Loucy (cell line): ENCODE results near the gene RPLP2.

Experiments used
- EZH2phosphoT487 ChIP-seq: fragments of 200-600 bp; IDR thresholded peaks from 2 replicates; pipeline ENCODE4 v1.6.1; 2018; ENCODE audit warnings: antibody characterized with exemption, mild to moderate bottlenecking, moderate library complexity, borderline replicate concordance
- TF ChIP-seq, protein P1 (sequence below): fragments of 200-600 bp; sonication (generic); conservative IDR thresholded peaks from 2 replicates; pipeline ENCODE4 v1.5.1; 2014; ENCODE audit warnings: mild to moderate bottlenecking, antibody characterized with exemption, low read length

DNA sequence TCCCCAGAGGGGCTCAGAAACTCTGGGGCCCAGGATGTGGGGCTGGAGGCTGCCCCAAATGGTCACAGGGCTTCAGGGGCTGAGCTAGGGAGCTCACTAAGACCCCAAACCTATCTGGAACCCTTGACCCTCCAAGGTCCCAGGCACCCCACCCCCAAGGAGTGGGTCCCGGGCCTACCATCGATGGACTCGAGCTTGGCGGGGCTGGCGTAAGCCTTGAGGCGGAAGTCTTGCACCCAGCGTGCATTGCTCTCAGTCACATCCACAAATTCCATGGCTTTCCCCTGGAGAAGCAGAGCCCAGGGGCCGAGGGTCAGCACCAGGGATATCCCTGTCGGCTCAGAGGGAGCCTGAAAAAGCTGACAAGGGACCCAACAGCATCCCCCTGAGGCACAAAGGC lies 35.9 kb upstream of the RPLP2 start:
- TF ChIP-seq, protein P1, sequence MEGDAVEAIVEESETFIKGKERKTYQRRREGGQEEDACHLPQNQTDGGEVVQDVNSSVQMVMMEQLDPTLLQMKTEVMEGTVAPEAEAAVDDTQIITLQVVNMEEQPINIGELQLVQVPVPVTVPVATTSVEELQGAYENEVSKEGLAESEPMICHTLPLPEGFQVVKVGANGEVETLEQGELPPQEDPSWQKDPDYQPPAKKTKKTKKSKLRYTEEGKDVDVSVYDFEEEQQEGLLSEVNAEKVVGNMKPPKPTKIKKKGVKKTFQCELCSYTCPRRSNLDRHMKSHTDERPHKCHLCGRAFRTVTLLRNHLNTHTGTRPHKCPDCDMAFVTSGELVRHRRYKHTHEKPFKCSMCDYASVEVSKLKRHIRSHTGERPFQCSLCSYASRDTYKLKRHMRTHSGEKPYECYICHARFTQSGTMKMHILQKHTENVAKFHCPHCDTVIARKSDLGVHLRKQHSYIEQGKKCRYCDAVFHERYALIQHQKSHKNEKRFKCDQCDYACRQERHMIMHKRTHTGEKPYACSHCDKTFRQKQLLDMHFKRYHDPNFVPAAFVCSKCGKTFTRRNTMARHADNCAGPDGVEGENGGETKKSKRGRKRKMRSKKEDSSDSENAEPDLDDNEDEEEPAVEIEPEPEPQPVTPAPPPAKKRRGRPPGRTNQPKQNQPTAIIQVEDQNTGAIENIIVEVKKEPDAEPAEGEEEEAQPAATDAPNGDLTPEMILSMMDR = no peak
- TF ChIP-seq EZH2phosphoT487 = no peak
